GM19035 (cell line): ENCODE measurements around the gene LARP4B.

Source experiments
- ATAC-seq: cut with Tn5 transposase; IDR thresholded peaks from one replicate; pipeline ENCODE4 v1.9.1; 2021; ENCODE audit not compliant: unreplicated experiment

Gene LARP4B

DNA sequence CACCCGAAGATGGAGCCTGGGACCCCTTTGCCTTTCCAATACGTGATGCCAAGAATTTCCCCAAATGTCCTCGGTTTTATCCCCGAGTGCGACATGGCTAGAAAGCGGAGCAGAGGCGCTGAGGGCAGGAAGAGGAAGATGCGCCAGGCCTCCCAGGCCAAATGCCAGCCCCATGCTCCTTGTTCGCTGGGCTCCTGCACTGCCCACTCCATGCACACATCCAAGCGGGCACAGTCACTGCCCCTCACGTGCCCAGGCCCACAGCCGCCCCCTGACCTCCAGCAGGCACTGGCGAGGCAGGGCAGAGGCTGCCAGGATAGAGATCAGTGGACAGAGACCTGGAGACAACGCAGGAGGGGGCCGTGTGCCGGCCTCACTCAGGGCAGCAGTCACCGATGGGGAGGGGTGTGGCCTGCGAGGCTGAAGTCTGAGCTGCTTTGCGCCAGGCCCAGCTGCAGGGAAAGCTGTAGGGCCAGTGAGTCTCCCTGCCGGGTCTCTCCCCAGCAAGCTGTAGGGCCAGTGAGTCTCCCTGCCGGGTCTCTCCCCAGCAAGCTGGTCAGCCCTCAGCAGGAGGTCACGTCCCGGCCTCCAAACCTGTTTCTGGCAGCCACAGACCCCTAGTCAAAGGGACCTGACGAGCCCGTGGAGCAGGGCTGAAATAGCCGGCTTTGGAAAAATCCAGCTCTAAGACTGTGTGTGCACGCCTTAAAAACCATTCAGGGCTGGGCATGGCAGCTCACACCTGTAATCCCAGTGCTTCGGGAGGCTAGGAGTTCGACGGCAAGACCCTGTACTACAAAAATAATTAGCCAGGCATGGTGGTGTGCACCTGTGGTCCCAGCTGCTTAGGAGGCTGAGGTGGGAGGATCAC, 141.4 kb downstream of the LARP4B start:
- ATAC-seq: no peak

DNA sequence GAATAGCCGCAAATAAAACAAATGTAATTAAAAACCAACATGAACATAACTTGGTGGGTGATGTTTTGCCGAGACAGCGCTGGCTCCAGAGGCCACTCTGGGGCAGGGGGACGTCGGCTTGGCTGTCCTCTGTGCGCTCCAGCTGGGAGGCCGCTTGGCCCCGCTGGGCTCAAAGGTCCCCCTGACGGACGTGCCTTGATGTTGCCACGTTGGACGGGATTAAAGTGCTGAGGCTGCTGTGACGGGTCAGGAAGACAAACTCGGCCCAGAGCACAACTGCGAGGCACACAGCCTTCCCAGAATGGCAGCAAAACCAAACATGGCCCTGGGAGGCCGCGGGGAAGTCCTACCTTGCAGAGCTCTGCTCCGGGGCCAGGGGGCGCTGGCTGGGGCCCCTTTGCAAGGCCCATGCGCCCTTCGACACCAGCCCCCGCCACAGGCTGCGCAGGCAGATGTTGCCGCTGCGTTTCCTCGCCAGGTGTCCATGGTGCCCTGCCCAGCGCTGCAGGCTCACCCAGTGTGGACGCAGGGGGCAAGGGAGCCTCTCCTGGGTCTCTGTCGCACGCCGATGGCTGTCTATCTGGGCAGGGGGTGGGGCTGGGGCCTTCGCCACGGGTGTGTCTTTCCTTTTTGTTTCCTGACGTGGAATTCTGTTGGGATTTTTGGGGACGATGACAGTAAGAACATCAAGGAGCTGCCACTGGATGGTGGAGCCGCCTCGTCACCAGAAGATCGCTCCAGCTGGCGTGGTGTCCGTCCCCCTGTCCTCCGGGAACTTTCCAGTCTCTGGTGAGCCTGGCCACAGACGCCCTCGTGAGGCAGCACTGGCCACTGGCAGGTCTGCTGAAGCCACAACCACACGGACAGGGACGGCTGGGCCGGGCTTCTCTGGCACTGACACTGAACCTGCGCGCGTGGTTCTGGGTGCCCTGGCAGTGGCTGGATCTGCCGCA, 142.4 kb downstream of the LARP4B start:
- ATAC-seq: no peak

DNA sequence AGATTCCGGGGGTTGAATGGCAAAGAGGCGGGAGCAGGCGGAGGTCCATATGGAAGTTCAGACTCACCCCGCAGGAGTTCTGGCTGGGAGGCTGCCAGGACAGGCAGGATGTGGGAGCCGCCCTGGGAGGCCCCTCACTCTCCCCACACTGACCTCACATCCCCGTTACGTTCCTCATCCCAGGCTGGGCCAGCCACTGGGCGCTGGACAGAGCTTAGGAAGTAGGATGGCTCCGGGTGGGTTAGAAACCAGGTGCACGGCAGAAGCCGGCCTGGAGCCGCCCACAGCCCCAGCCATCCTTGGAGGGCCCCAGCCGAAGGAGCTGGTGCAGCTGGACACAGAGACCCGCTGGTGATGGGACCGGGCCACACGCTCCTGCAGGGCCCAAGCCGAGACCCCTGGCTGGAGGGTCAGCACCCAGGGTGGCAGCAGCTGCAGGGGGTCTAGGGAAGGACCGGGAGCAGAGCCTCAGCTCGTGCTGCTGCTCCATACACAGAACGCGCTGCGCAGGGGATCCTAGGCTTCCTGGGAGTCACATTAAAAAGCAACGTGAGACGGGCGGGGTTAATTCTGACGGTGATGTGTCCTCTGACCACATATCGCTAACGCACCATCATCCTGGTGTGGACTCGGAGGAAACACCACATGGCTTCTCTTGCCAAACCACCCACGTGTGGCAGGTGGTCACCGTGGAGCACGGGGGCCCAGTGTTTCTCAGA, 143.4 kb downstream of the LARP4B start:
- ATAC-seq: no peak

DNA sequence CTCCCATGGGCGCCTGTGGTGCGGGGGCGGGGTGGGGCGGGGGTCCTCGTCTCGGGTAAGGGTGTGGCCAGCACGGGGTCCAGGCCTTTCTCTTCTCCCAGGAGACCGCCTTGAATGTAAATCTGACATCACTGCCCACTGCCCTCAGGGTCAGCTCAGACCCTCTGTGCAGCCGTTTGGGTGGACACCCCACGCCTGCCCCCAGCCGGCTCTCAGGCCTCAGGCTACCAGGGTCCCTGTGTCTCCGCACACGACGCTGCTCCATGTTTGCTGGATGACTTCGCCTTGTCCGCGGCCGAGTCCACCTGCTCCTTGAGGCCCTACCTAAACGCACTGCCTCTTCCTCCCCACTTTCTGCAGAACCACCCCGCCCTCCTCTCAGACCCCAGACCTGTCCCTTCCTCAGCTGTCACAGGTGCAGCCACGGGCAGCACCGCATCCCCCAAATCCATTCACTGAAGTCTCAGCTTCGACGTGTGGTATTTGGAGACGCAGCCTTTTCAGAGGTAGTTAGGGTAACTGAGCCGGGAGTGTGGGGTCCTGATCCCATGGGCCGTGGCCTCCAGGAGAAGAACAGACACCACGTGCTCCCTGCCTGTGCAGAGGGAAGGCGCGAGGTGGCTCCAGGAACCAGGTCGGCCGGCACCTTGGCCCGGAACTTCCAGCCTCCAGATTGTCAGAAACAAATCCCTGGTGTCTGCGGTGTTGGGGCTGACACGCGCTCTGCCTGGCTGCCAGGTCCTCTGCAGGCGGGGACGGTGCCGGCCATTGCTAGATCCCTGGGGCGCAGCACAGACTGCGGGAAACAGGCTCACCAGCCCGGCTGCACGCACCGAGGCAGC, 144.7 kb downstream of the LARP4B start:
- ATAC-seq: no peak

DNA sequence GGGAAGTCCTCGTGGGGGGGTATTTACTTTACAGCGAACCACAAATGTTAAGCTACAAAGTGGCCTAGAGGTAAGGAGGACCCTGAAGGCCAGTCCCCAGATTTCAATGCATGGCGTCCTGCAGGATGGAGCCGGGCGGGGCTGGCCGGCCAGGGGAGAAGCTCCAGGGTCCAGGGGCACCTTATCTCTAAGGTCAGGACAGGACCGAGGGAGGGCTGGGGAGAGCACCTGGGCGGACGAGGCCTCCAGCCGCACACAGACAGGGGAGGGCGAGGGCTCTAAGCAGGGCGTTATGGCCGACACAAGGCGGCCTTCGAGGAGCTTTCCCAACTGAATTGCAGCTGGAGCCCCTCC, 145.7 kb downstream of the LARP4B start:
- ATAC-seq: no peak

DNA sequence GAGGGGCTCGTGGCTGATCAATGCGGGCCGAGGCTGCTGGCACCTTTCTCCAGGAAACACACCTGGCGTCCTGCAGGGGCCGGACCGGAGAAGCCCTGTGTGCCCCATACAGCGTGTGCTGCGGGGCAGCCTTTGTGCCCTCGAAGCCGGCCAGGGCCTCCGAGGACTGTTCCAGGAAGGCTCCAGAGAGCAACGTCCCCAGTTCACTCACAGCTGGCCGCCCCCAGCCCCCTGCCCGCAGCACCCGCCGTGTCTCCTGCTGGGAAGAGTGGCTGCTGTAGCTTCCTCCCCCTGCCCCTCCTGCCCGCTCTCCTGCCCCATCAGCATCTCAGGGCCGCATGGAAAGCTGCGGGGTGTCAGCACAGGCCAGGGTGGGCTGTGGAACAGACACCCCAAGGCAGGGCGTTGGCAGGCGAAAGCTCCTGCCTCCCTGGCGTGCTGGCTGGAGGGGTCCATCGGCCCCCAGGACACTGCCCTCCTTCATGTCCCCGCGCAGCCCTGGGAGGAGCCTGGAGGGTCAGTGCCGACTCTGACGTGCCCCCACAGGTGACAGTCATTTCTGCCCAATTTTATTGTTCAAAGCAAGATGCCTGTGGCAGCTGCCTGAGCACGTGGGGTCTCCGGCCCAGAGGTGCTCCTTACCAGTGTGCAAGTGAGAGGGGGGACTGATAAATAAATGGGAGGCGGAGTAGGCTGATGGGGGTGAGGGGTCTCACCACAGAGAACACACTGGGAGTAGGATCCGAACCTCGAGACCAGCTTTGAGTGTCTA, 146.2 kb downstream of the LARP4B start:
- ATAC-seq: no peak

DNA sequence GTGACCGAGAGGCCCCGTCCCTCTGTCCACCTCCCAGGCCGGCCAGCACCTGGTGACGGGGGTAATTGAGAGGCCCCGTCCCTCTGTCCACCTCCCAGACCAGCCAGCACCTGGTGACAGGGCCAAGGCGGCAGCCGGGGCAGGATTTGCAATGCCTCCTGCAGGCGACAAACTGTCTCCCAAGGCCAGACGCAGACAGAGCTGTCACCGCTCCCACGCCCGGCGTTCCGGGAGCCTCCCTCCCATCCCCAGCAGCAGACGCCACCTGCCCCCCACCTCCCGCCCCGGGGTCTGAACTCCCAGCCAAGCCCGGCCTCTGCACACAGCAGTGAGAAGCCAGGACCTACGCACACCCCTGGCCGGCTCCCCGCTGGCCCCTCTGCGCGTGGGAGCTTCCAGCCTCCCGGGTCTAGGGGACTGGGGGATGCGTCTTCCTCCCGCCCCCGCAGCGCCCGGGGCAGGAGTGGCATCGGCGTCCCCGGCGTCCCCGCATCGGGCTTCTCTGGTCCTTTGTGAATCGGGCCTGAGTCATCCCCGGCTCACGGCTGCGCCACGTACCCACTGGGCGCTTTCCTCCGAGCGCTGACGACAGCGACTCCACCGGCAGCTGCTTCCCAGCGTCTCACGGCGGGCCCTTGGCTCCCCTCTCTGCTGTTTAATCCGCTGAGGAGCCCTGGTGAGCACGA, 147.0 kb downstream of the LARP4B start:
- ATAC-seq: no peak

DNA sequence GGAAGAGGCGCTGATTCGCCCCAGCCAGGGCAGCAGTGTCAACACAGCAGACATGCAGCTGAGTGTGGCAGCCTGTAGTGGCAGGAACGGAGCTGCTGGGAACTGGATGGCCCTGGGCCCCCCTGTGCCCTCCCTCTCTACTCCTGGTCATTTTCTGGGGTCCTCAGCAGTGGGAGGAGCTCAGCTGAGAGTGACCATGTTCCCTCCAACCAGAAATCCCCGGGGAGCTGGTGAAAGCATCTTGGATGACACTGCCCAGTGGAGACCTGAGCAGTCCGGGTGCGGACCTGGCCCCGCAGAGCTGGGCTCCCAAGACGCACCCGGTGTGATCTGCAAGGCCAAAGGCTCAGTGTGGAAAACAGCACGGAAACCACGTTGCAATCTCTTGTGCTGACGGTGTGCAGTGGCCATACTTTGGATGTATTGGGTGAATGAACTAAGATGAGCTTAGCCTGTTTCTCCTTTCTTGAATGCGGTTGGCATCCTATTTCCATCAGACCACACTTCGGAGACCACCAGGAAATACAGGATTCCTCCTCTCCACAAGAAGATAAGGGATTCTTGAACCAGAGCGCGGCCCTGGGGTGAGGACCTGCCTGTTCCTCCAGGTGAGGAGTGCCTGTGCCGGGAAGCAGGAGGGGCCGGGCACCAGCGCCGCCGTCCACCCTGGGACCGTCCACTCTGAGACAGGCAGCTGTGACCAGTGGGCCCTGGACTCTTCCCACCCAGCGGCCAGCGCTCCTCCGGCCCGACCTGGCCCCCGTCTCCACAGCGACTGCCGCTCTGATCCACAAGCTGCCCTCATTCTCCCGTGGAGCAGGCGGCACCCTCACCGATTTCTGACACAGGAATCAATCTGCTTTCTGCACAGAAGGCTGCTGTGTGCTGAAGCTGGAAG, 148.5 kb downstream of the LARP4B start:
- no peak for ATAC-seq

DNA sequence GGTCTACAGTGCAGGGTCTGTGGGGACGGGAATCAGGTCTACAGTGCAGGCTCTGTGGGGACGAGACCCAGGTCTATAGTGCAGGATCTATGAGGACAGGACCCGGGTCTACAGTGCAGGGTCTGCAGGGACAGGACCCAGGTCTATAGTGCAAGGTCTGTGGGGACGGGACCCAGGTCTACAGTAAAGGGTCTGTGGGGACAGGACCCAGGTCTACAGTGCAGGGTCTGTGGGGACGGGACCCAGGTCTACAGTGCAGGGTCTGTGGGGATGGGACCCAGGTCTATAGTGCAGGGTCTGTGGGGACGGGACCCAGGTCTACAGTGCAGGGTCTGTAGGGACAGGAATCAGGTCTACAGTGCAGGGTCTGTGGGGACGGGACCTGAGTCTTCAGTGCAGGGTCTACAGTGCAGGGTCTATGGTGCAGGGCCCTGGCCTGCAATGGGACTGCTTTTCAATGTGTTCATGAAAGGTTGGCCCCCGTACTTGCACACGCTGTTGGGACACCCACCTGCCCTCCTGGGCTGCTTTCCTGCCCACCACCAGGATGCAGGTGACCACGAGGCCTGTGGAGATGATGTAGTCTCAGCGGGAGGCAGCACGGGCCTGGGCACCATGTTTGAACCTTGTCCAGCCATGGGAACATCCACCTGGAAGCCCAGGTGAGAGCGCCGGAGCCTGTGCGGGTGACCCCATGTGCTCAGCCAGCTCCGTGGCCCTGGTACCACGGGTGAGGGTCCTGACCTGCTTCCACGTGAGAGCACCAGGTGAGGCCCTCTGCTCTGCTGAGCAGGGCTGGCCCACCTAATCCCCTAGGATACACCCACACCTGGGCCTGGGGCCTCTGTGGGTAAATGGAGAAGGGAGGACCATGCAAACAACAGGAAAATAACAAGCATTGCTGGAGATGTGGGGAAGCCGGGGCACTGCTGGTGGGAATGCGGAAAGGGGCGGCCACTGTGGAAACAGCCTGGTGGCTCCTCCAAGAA, 150.7 kb downstream of the LARP4B start:
- no peak for ATAC-seq

DNA sequence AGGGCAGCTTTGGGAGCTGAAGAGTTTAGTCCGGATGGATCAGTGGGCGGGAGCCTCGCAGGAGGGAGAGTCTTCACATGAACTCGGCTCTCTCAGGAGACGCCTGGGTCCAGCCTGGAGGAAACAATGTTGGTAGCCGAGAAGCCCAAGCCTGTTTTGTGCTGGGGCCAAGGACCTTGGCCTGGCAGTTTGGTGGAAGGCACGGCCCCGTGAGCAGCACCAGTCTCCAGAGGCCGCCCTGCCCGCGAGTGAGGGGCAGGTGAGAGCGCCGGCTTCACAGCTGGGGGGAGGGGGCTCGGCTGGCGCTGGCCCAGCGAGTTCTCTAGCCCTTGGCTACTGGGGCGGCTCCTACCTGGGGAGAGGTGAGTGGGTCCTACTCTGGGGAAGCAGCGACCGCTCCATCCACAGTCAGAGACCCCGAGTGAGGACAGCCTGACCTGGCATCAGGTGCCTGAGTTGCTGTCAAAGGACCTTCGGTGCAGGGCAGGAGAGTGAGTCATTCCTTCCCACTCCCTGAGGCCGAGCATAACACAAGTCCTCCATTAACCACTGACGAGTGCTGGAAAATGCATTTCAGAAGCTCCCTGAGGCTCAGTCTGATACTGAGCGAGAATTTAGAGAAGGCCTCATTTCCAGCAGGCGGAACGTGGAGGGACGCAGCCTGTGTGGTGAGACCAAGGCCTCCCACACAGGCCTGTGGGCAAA, 152.7 kb downstream of the LARP4B start:
- ATAC-seq: no peak

DNA sequence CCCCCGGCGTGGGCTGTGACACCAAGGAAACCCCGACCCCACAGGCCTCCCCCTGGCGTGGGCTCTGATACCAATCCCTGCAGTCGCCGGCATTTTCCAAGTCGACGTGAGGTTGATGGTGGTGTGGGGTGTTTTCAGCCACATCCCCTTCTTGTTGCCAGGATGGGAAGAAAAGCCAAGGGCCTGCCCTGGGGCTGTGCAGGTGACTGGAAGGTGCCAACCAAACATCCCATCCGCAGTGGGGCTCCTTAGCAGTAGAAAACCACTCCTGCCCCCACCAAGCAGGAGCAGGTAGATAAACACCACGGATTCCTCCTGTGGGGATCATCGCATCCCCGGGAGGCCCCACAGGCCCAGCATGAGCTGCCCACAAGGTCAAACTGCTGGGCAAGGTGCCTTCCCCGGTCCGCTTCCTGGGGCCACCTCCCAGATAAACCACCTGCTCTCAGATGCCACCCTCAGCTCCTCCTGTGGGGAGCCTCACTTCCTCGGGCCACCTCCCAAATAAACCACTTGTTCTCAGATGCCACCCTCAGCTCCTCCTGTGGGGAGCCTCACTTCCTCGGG, 153.5 kb downstream of the LARP4B start:
- no peak for ATAC-seq

DNA sequence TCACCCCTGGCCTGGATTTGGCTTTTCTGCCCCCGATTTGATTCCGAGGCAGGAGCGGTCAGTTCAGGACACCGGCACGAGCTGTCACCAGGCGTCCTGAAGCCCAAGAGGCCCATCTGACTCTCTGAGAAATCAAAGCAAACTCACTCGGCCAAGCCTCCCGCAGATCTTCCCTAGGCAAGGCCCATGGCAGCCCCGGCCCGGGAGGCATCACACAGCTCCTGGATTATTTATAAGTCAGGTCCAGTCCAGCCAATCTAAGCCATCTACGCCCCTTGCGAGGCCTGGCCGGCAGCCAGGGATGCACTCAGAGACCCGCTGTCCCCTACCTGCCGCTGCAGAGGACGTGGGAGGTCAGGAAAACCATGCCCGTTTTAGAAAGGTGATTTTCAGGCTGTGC, 154.7 kb downstream of the LARP4B start:
- no peak for ATAC-seq

DNA sequence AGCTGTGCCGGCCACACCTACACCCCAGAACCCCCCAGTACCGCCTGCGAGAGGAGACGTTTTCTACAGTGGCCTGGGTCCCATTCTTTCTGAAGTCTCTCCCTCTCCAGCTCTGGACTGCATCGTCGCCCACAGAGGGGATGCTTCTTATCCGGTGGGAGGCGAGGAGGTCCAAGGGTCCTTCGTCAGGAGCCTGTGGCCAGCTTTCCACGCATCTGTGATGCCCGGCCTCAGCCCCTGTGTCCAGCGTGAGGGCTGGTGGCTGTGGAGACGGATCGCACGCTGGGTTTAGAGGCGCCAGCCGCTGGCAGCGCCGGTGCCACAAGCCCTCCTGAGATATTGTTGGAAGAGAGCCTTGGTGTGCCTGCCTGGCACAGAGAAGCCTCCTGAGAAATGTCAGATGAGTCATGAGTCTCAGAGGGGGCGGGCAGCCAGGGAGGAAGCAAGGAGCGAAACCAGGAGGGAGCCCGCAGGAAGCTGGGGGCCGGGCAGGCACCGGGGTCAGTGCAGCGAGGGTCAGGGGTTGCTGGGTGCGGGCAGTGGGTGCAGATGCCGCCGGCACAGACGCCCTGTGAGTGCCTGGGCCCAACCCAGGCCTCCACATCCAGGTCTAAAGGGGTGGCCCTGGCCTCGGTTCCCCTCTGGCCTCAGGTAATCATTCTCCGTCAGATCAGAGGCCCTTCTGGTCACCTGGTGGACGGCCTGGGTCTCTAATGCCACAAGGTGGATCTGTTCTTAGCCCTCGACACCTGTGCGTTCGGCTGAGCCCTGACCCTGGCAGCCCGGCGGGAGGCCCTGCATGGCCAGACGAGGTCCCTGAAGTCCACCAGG, 156.0 kb downstream of the LARP4B start:
- ATAC-seq: no peak

DNA sequence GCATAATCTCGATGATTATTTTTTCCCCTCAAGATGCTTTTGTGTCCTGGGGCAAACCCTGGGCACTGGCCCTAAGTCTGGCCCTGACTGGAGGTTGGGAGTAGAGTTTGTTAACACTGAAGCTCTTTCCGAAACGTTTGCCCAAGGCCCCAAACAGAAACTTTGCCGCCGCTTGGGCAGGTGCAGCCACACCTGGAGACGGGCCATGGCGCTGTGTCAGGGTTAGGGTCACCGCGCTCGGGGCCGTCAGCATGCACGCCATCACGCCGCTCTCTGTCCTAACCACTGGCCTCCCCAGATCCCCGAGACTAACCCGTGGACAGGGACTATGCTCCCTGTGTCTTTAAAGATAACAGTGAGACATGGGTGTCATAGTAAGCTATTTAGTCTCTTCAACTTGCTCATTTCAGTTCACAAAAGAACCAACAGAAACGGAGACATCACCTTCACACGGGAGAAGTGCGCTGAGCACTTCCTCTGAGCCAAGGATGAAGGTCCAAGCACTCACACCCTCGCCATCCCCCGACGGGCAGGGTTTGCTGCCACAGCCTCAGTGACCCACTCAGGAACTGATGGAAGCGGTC, 156.8 kb downstream of the LARP4B start:
- no peak for ATAC-seq

DNA sequence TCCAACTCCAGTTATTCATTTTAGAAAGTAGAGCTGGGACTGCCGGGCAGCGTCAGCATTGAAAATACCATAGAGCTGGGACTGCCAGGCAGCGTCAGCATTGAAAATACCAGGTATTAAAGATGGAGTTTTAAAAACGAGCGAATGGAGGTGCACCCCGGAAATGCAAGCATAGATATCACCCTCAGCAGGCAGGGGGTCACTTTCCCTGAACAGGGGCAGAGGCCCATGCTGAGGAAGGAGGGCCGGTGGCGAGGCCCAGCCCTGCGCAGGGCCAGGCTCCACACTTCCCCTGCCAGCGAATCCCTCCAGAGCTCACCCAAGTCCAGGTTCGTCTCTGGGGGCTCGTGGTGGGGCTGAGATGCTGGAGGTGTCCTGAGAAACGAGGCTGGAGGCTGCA, 157.3 kb downstream of the LARP4B start:
- no peak for ATAC-seq
